ENCODE data around the gene PRICKLE1.

DNA sequence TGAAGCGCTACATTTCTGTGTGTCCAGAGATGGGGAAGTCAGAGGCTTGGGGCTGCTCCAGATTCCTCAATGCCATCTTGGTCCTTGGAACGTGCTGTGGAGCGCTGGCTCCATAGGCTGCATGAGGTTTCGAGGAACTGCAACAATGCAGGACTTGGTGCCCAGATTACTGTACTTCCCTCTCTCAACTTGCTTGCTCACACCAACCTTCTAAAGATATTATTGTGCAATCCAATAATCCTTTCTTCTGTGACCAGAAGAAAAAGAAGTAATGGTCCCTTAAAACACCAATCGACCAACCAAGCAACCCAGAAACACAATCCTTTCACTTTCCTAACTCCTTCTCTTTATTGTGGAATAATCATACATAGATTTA is 3.7 kb downstream of the PRICKLE1 start:
- TF ChIP-seq CTCF (IDR thresholded peaks at IDR 0.05): no peak
- TF ChIP-seq POLR2A (IDR thresholded peaks at IDR 0.05): no peak
